ENCODE results near the gene PCDH15.

DNA sequence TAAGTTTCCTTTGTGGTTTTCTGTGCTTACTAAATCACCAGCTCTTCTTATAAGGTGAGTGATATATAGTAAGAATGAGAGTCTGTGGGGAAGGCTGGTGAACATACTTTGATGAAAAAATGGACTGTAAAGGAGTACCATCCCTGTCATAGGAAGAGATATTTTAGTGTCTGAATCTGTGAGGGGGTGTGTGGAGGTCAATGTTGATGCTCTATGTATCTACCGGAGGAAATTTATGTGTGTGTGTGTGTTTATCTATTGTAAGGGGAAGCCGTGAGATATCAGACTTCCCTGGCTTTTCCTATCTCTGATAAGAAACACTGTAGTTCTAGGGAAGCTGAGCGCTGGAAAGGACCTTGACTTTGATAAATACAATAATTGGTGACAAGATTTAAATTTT lies 179.0 kb downstream of the PCDH15 start:
- no peak for TF ChIP-seq EZH2 (IDR thresholded peaks at IDR 0.05; ENCODE audit: insufficient read depth, poor library complexity, severe bottlenecking)
- TF ChIP-seq EZH2phosphoT487 (IDR thresholded peaks at IDR 0.05; ENCODE audit: insufficient read depth, low read depth), result no peak
